Ovary (tissue), 9 donors: ENCODE results near the gene BBS2. TPM values are rescaled to one million over a fixed set of nuclear protein-coding genes. Genes with fewer than 3 reads are reported as not detected.

Source experiments
- DNase-seq, 5 donors: peaks; one replicate each; pipeline ENCODE4 v3.0.0-alpha.2; 2019 to 2020
- H3K27ac ChIP-seq, 2 donors: fragments of 200-600 bp; one replicate each; pipeline versions ENCODE4 v1.5.1 to v1.8.0; 2019 to 2022
- H3K27me3 ChIP-seq: fragments of 200-600 bp; one replicate; pipeline ENCODE4 v1.8.0; 2022
- H3K36me3 ChIP-seq: fragments of 200-600 bp; sonication (generic); one replicate; pipeline ENCODE4 v1.5.1; 2019
- H3K4me1 ChIP-seq: one replicate; pipeline ENCODE4 v1.8.1; 2013; ENCODE audit warnings: mild to moderate bottlenecking, moderate library complexity; ENCODE audit not compliant: insufficient read depth
- H3K4me3 ChIP-seq: fragments of 200-600 bp; sonication (generic); one replicate; pipeline ENCODE4 v1.5.1; 2017
- H3K9me3 ChIP-seq, 2 donors: fragments of 200-600 bp in 1 of 2; sonication (generic) in 1 of 2; one replicate each; pipeline versions ENCODE4 v1.5.1 to v1.8.1; 2013 to 2019; ENCODE audit warnings: mild to moderate bottlenecking in 1 of 2, moderate library complexity in 1 of 2
- EP300 ChIP-seq: sonication (generic); formaldehyde crosslinking; IDR thresholded peaks from one replicate; pipeline ENCODE4 v1.6.1; 2017; ENCODE audit warnings: antibody characterized with exemption
- POLR2A ChIP-seq: fragments of 450-650 bp; IDR thresholded peaks from one replicate; pipeline ENCODE4 v1.6.1; 2017; ENCODE audit warnings: antibody characterized with exemption, mild to moderate bottlenecking, moderate library complexity
- WGBS, 3 donors: extraction: QIAGEN DNeasy Blood & Tissue Kit in 1 of 3; methylation state at CpG; one replicate each; pipeline versions ENCODE4 v1.1.5 to v1.1.7; 2013 to 2017; 5-methylcytosine and 5-hydroxymethylcytosine counted together
- intact Hi-C, 4 donors: fragments of 100-400 bp; cut with DNase I; formaldehyde crosslinking; loops; one replicate each; pipeline versions ENCODE4 v1.11.0 to v1.15.1; 2022 to 2023
- polyA plus RNA-seq, 2 donors: library from polyadenylated mRNA; stranded (reverse); fragments of 200-250 nt in 1 of 2; fragments of 350-450 nt in 1 of 2; fragmentation: Illumina TruSeq in 1 of 2; extraction: RNeasy Lipid Tissue Mini Kit (QIAGEN cat#74804) in 1 of 2; gene quantifications; one replicate each; pipeline ENCODE4 v1.2.3, GENCODE V29; 2013 to 2014
- total RNA-seq, 7 donors: library from RNA; depleted of rRNA in 2 of 7; stranded (reverse); fragments of >200 nt in 2 of 7; fragmentation: NEBNext Ultra II Directional in 3 of 7; extraction: Animal tissue kit (Norgen Biotek cat#: 25700) in 3 of 7; gene quantifications; one replicate each; pipeline versions ENCODE4 v1.1.0 to v1.2.4, GENCODE V29; 2016 to 2023
- TF ChIP-seq, protein P1 (sequence below), 3 donors: fragments of 450-650 bp in 2 of 3; fragments of 200-600 bp in 1 of 3; IDR thresholded peaks; one replicate each; pipeline versions ENCODE4 v1.5.1 to v1.8.0; 2016 to 2022; ENCODE audit warnings: antibody characterized with exemption in 3 of 3, mild to moderate bottlenecking in 1 of 3
- donor health status: DM: no; HTN: no; CAD: no; lungs with moderate emphysema.
- donor health status: DM: no; HTN: no; CAD: no.
- donor health status: Bipolar disorder and iron deficiency.
- donor health status: DM: yes; HTN: yes; CAD: no.
- donor health status: DM: no; HTN: no; CAD: no.
- donor health status: DM: yes; HTN: yes; CAD: no.

BBS2 gene
- total and polyA plus RNA-seq, 9 donors, result 47.9 to 86.2 (median 67.1) TPM

DNA sequence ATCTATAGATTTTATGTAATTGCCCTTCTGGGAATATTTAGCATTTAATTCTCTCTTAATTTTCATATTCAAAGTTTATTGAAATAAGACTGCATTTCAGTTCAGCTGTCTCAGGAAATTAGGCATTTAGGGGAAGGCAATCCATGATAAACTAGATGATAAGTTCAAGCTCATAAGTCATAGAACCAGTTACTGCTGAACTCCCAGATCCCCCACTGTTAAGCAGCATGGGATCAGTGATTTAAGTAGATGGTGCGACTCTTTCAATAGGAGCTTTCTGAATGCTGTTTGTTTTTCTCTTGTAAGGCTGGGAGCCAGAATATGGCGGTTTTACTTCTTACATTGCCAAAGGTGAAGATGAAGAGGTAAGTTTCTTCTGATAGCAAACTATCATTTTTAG lies 44.6 kb downstream of the BBS2 start:
- DNase-seq, result no peak
- Histone ChIP-seq H3K4me3 (no peak overlapping the region), H3K27ac (no peak overlapping the region), H3K4me1 (no peaks in the 10 kb centered on the region), H3K9me3 (no peaks in the 10 kb centered on the region), H3K36me3 (no peaks in the 10 kb centered on the region), H3K27me3 (no peaks in the 10 kb centered on the region)
- intact Hi-C loops, result no loop called here
- TF ChIP-seq EP300 (no peak), POLR2A (no peak)
- TF ChIP-seq, protein P1, sequence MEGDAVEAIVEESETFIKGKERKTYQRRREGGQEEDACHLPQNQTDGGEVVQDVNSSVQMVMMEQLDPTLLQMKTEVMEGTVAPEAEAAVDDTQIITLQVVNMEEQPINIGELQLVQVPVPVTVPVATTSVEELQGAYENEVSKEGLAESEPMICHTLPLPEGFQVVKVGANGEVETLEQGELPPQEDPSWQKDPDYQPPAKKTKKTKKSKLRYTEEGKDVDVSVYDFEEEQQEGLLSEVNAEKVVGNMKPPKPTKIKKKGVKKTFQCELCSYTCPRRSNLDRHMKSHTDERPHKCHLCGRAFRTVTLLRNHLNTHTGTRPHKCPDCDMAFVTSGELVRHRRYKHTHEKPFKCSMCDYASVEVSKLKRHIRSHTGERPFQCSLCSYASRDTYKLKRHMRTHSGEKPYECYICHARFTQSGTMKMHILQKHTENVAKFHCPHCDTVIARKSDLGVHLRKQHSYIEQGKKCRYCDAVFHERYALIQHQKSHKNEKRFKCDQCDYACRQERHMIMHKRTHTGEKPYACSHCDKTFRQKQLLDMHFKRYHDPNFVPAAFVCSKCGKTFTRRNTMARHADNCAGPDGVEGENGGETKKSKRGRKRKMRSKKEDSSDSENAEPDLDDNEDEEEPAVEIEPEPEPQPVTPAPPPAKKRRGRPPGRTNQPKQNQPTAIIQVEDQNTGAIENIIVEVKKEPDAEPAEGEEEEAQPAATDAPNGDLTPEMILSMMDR (IDR thresholded peaks at IDR 0.05), result no peak
- WGBS, 3 donors, result 86 to 90% (median 90%) methylated on average over 2 of the region's 2 CpGs

DNA sequence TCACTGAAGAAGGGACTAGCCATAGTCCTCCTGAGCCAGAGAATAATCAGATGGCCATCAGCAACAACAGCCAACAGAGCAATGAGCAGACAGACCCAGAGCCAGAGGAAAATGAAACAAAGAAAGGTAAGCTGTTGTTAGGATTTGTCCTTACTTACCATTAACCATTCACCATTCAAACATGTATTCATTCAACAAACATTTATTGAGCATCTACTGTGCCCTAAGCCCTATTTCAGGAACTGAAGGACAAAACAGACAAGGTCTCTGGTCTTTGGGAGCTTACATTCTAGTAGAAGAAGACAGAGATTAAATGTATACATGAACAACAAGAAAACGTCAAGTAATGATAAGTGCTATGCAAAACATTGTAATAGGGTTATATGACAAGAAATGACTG lies 49.2 kb downstream of the BBS2 start:
- Histone ChIP-seq H3K36me3 (no peaks in the 10 kb centered on the region), H3K4me3 (no peak overlapping the region), H3K4me1 (no peaks in the 10 kb centered on the region), H3K27me3 (no peaks in the 10 kb centered on the region), H3K9me3 (no peaks in the 10 kb centered on the region), H3K27ac (no peak overlapping the region)
- intact Hi-C loops, result no loop called here
- TF ChIP-seq POLR2A, result no peak
- TF ChIP-seq, protein P1 (IDR thresholded peaks at IDR 0.05), result no peak
- TF ChIP-seq EP300, result no peak
- 54 to 86% (median 75%) methylated on average over 1 of the region's 1 CpG for WGBS, 3 donors
- no peak for DNase-seq

DNA sequence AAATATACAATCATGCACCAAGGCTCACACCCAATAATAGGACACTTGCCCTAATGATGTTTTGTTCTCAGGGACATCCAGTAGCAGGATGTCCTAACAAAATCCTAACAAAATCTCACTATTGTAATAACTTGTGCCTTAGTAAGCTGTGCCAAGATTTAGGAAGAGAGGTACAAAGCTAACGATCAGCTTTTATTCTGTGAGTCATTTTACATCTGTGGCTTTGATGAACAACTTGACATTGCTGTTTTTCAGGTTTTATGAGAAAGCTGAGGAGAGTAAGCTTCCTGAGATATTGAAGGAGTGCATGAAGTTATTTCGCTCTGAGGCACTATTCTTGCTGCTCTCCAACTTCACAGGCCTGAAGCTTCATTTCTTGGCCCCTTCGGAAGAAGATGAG lies 49.6 kb downstream of the BBS2 start:
- 81 to 86% (median 85%) methylated on average over 3 of the region's 3 CpGs for WGBS, 3 donors
- TF ChIP-seq EP300, result no peak
- TF ChIP-seq POLR2A, result no peak
- TF ChIP-seq, protein P1 (IDR thresholded peaks at IDR 0.05), result no peak
- Histone ChIP-seq H3K9me3 (no peaks in the 10 kb centered on the region), H3K27ac (no peak overlapping the region), H3K36me3 (no peaks in the 10 kb centered on the region), H3K4me1 (no peaks in the 10 kb centered on the region), H3K27me3 (no peaks in the 10 kb centered on the region), H3K4me3 (no peak overlapping the region)
- DNase-seq, result no peak
- intact Hi-C loops, result no loop called here

- DNase-seq, result no peak
- Histone ChIP-seq H3K4me3 (no peak overlapping the region), H3K9me3 (no peaks in the 10 kb centered on the region), H3K27me3 (no peaks in the 10 kb centered on the region), H3K36me3 (no peaks in the 10 kb centered on the region), H3K4me1 (no peaks in the 10 kb centered on the region), H3K27ac (no peak overlapping the region)
- intact Hi-C loops, result no loop called here
- 93 to 95% (median 94%) methylated on average over 7 of the region's 7 CpGs for whole genome bisulfite sequencing, 3 donors
- TF ChIP-seq, protein P1 (IDR thresholded peaks at IDR 0.05), result no peak
- TF ChIP-seq EP300 (no peak), POLR2A (no peak)
Measured at GRCh38 chr16:56469748-56470147, 50.1 kb downstream of the BBS2 start.

GRCh38 chr16:56468800-56469199 lies 51.0 kb downstream of the BBS2 start:
- H3K9me3 ChIP-seq, result no peaks in the 10 kb centered on the region
- no peak overlapping the region for H3K27ac ChIP-seq
- H3K36me3 ChIP-seq, result no peaks in the 10 kb centered on the region
- no peak for DNase-seq
- H3K4me3 ChIP-seq, result no peak overlapping the region
- TF ChIP-seq POLR2A (no peak), EP300 (no peak)
- TF ChIP-seq, protein P1 (IDR thresholded peaks at IDR 0.05), result no peak
- H3K27me3 ChIP-seq, result no peaks in the 10 kb centered on the region
- intact Hi-C loops, result no loop called here
- no peaks in the 10 kb centered on the region for H3K4me1 ChIP-seq
